Thoracic aorta (tissue), 2 donors: ENCODE data around the gene GTF2A1L. TPM values are rescaled to one million over a fixed set of nuclear protein-coding genes. Genes with fewer than 3 reads are reported as not detected.

Source experiments
- ATAC-seq: fragments of 150-250 bp; one replicate; pipeline ENCODE4 v1.8.0; 2017; ENCODE audit warnings: low read depth; ENCODE audit not compliant: insufficient number of reproducible peaks, low FRiP score
- DNase-seq: peaks from one replicate; pipeline ENCODE4 v3.0.0-alpha.2; 2020; ENCODE audit warnings: low spot score
- H3K27ac ChIP-seq, 2 donors: fragments of 200-600 bp; sonication (generic); 1 replicate in 1 of 2; 2 replicates in 1 of 2; pipeline ENCODE4 v1.5.1; 2016; ENCODE audit warnings: mild to moderate bottlenecking in 2 of 2, moderate library complexity in 2 of 2
- H3K27me3 ChIP-seq: fragments of 200-600 bp; sonication (generic); replicated peaks from 2 replicates; pipeline ENCODE4 v1.6.0; 2016; ENCODE audit warnings: mild to moderate bottlenecking; ENCODE audit not compliant: insufficient read depth
- H3K36me3 ChIP-seq: fragments of 200-600 bp; sonication (generic); one replicate; pipeline ENCODE4 v1.5.1; 2016
- H3K4me1 ChIP-seq, 2 donors: fragments of 200-600 bp; sonication (generic); 1 replicate in 1 of 2; 2 replicates in 1 of 2; pipeline versions ENCODE4 v1.5.1 to v1.6.0; 2016; ENCODE audit warnings: low read depth in 2 of 2, mild to moderate bottlenecking in 1 of 2; ENCODE audit not compliant: control insufficient read depth in 1 of 2
- H3K4me3 ChIP-seq: fragments of 200-600 bp; sonication (generic); 2 replicates; pipeline ENCODE4 v1.5.1; 2016; ENCODE audit warnings: mild to moderate bottlenecking
- H3K9me3 ChIP-seq: fragments of 200-600 bp; sonication (generic); 2 replicates; pipeline ENCODE4 v1.5.1; 2016
- total RNA-seq, 2 donors: library from RNA; depleted of rRNA; stranded (reverse); fragments of >200 nt; gene quantifications; one replicate each; pipeline versions ENCODE4 v1.1.0 to v1.2.3, GENCODE V29; 2016
- TF ChIP-seq, protein P1 (sequence below): fragments of 200-600 bp; sonication (generic); IDR thresholded peaks from one replicate; pipeline ENCODE4 v1.5.1; 2019; ENCODE audit warnings: antibody characterized with exemption

Gene GTF2A1L
- total RNA-seq, 2 donors from 2014 or later = 0.27 to 1.6 TPM

DNA sequence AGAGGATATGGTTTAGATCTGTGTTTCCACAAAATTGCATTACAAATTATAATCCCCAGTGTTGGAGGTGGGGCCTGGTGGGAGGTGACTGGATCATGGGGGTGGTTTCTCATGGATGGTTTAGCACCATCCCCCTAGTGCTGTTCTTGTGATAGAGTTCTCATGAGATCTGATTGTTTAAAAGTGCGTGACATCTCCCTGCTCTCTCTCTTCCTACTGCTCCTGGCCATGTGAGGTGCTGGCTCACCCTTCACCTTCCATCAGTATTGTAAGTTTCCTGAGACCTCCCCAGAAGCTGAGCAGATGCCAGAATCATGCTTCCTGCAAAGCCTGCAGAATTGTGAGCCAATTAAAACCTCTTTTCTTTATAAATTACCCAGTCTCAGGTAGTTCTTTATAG is 104.7 kb downstream of the GTF2A1L start:
- TF ChIP-seq, protein P1, sequence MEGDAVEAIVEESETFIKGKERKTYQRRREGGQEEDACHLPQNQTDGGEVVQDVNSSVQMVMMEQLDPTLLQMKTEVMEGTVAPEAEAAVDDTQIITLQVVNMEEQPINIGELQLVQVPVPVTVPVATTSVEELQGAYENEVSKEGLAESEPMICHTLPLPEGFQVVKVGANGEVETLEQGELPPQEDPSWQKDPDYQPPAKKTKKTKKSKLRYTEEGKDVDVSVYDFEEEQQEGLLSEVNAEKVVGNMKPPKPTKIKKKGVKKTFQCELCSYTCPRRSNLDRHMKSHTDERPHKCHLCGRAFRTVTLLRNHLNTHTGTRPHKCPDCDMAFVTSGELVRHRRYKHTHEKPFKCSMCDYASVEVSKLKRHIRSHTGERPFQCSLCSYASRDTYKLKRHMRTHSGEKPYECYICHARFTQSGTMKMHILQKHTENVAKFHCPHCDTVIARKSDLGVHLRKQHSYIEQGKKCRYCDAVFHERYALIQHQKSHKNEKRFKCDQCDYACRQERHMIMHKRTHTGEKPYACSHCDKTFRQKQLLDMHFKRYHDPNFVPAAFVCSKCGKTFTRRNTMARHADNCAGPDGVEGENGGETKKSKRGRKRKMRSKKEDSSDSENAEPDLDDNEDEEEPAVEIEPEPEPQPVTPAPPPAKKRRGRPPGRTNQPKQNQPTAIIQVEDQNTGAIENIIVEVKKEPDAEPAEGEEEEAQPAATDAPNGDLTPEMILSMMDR = no peak
- H3K4me3 ChIP-seq = no peak overlapping the region
- no peaks in the 10 kb centered on the region for H3K27me3 ChIP-seq
- no peaks in the 10 kb centered on the region for H3K4me1 ChIP-seq
- DNase-seq (no peak), ATAC-seq (no peak)
- no peaks in the 10 kb centered on the region for H3K9me3 ChIP-seq
- no peaks in the 10 kb centered on the region for H3K36me3 ChIP-seq
- no peak overlapping the region for H3K27ac ChIP-seq

DNA sequence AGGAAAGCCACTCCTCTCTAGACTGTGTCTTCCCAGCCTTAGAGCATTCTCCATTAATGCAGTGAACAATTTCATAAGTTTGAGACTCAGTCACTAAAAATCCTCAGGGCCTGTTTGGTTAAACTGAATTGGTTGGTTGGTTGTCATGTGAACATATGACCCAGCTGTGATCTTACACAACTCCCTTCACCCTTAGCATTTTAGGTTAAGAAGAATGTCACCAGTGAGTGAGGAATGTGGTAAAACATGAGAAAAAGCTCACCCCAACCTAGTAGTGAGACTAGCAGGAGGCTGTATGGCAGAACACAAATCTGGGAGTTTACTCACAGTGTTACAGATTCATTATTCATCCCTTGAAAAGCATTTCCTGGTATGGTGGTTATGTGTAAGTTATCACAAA is 105.5 kb downstream of the GTF2A1L start:
- ATAC-seq (no peak), DNase-seq (no peak)
- Histone ChIP-seq H3K4me1 (no peaks in the 10 kb centered on the region), H3K27ac (no peak overlapping the region), H3K9me3 (no peaks in the 10 kb centered on the region), H3K36me3 (no peaks in the 10 kb centered on the region), H3K27me3 (no peaks in the 10 kb centered on the region), H3K4me3 (no peak overlapping the region)
- TF ChIP-seq, protein P1 = no peak

DNA sequence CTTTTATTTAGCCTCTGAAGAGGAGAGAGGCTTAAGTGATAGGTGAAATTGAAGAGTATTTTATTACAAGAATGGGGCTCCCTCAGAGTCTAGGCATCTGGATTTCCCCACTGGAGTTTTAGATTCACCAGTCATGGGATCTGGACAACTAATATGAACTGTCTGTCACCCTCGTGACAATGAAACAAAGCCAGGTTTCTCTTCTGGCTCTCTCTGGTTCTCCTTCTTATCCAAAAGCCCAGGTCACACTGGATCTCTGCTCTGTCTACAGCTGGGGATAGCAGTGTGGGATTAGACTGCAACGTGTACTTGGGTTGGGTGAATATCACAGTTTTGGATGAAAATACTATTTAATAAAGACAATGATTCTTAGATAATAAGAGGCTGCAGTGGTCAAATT is 106.6 kb downstream of the GTF2A1L start:
- H3K36me3 ChIP-seq = no peaks in the 10 kb centered on the region
- TF ChIP-seq, protein P1 = no peak
- ATAC-seq = no peak
- no peaks in the 10 kb centered on the region for H3K9me3 ChIP-seq
- H3K27me3 ChIP-seq = no peaks in the 10 kb centered on the region
- no peak for DNase-seq
- H3K4me1 ChIP-seq = no peaks in the 10 kb centered on the region
- no peak overlapping the region for H3K4me3 ChIP-seq
- H3K27ac ChIP-seq = no peak overlapping the region

DNA sequence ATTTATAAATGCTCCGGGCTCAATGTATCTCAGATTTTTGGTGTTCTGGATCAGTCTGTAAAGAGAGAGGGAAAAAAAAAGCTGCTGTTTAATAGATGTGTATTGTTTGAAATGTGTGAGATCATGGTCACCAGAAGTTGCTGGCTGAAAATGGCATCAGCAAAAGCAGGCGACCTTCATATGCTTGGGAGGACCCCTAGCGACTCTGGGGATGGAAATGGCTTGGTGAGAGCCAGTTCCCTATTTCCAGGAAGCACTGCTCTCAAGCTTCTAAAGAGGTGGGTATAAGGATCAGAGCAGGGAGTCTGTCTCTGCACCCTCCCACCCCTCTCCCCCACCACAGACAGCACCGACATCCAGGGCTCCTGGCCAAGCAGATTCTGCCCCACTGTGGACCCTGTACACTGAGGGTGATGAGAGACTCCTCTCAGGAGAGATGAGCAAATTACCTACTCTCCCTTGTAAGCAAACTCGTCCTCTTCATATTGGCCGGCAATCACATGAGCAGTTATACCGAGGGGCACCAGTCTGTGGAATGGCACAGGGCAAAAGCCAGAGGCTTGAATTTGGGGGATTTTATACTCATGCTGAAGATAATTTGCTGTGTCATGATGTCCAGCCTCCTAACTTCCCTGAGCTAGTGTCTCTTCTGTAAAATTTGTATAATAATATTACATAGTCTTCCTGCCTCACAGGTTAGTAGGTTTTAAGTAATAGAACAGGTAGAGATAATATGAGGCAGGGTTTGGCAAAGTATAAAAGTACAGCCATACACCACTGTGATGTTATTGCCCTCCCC is 108.2 kb downstream of the GTF2A1L start:
- Histone ChIP-seq H3K9me3 (no peaks in the 10 kb centered on the region), H3K4me1 (no peaks in the 10 kb centered on the region), H3K4me3 (no peak overlapping the region), H3K27me3 (no peaks in the 10 kb centered on the region), H3K36me3 (no peaks in the 10 kb centered on the region), H3K27ac (no peak overlapping the region)
- TF ChIP-seq, protein P1 = no peak
- DNase-seq (no peak), ATAC-seq (no peak)

DNA sequence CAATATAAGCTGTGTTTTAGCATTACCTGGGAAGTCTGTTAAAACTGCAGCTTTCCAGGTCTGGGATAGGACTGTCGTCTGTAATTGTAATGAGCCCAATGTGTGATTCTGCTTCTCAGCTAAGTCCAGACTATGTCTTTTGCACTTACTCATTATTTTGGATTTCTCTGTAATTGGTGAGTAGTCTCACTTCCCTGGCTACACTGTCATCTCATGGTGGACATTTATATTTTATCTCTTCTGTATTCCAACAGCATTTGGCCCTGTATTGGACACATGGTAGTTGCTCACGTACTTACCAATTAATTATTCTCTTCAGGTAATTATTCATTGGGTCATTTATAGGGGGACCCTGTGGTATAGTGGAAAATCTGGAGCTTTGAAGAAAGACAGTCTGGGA is 109.9 kb downstream of the GTF2A1L start:
- DNase-seq = no peak
- Histone ChIP-seq H3K4me1 (no peaks in the 10 kb centered on the region), H3K4me3 (no peak overlapping the region), H3K27ac (no peak overlapping the region), H3K27me3 (no peaks in the 10 kb centered on the region), H3K9me3 (no peaks in the 10 kb centered on the region), H3K36me3 (no peaks in the 10 kb centered on the region)
- TF ChIP-seq, protein P1 = no peak
- ATAC-seq = no peak
